Nucleus accumbens (tissue), 56 donors: Measurements from ENCODE around the gene RABGAP1.

Source experiments
- DNase-seq, 56 donors: peaks; one replicate each; lab custom pipeline; 2025; lab: John Stamatoyannopoulos, UW

The RABGAP1 gene

GRCh38 chr9:123104807-123105206, 164.0 kb downstream of the RABGAP1 start:
- DNase-seq = no peak

- DNase-seq = no peak
Measured at GRCh38 chr9:123105490-123105889, 164.7 kb downstream of the RABGAP1 start.

DNA sequence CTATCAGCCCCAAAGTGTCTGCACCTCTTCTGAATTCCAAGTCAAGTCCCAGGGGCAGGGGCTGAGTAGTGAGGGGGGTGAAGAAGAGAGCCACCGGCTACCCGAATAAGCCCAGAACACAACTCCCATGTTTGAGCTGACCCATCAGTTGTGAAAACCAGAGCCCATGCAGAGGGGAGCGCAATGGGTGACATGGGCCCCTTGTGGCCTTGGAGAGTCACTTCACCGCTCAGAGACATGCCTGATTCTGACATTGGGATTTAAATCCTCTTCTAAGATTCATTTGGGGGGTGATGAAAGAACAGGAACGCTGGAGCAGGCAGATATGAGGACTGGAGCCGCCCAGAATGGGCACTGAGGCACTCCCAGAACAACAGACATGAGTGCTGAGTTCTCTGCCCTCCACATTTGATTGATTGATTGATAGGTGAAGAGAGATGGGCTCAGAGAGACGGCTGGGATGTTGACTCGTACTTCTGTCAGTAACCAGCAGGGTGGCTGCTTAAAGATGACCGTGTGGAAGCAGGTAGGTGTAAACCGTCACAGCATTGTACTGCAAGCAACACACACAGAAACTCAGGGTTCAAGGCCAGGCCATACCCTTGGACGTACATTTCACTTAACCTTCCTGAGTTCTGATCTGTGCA, 166.9 kb downstream of the RABGAP1 start:
- no peak for DNase-seq

DNA sequence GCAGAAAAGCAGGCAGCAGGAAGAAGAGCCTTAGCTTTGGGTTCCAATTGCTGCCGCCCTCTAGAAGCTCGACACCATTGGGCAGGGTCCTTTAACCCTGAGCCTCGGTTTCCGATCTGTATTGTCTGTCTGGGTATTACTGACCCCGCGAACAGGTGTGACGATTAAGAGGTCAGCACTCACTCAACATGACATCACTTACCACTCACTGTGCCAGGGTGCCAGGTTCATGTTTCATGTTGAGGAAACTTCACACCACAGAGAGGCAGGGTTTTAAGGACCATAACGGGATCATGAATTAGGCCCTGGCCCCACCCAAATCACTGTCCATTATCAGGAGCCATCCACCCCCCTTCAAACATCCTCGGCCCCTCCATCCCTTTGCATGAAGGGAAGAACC, 168.2 kb downstream of the RABGAP1 start:
- DNase-seq = no peak

- DNase-seq = no peak
Measured at GRCh38 chr9:123109540-123110279, 168.9 kb downstream of the RABGAP1 start.

GRCh38 chr9:123111427-123112014, 170.7 kb downstream of the RABGAP1 start:
- DNase-seq = peak in 1 of 56 donors; percentile 14

GRCh38 chr9:123112015-123112975, 171.5 kb downstream of the RABGAP1 start:
- DNase-seq = peak in 6 of 56 donors; percentile 15 to 53 (median 25)

DNA sequence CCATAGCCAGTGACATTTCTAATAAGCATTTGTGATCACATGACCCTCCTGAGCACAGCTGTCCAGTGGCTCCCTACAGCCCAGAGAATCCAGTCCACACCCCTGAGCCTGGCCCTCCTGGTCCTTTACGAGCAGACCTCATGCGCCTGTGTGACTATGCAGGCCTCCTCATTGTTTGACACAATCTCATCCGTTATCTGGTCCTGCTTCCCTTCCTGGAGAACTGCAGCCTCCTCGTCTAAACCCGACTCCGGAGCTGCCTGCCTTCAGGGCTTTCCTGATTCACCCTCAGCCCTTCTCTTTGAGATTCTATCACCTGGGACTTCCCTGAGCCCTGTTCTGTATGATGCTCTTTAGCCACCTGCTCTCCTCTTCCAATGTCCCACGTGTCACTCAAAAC, 172.4 kb downstream of the RABGAP1 start:
- DNase-seq = no peak

GRCh38 chr9:123115146-123115913, 174.5 kb downstream of the RABGAP1 start:
- peak in 1 of 56 donors; percentile 43 for DNase-seq

- DNase-seq = no peak
Measured at GRCh38 chr9:123116036-123116435, 175.2 kb downstream of the RABGAP1 start.

DNA sequence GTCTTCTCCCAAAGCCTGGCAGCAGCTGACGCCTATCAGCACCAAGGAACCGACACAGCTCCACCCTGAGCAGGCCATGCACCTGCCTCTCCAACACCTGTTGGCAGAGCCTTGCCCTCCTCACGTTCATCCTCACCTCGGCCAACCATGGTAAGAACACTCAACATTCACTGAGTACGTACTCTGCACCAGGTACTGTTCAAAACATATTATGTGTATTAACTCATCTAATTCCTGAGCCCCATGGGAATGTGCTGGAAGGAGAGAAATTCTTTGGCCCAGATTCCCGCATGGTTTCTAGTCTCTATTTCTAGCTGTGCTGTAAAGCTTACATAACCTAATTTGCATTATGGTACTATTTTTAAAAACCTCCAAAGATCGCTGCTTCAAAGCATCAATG, 178.7 kb downstream of the RABGAP1 start:
- peak in 4 of 56 donors; percentile 20 to 35 (median 21) for DNase-seq

DNA sequence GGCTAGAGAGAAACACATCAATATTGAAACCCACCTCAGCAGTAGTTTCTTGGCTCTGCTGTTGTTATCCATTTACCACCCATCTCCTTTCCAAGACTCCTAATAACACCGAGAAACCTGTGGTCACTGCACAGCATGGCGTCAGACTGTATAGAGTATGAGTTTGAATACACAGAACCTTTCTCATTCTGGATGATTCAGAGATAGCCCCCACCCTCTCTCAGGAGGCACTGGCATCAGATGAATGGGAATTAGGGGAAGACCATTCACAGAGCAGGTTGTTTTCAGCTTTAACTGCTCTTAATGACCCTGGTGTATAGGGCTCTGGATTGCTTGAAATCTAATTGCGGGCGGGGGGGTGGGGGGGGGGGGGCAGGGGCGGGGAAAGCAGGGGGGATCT, 179.3 kb downstream of the RABGAP1 start:
- no peak for DNase-seq

GRCh38 chr9:123120953-123121352, 180.1 kb downstream of the RABGAP1 start:
- no peak for DNase-seq

GRCh38 chr9:123121457-123121856, 180.6 kb downstream of the RABGAP1 start:
- no peak for DNase-seq

DNA sequence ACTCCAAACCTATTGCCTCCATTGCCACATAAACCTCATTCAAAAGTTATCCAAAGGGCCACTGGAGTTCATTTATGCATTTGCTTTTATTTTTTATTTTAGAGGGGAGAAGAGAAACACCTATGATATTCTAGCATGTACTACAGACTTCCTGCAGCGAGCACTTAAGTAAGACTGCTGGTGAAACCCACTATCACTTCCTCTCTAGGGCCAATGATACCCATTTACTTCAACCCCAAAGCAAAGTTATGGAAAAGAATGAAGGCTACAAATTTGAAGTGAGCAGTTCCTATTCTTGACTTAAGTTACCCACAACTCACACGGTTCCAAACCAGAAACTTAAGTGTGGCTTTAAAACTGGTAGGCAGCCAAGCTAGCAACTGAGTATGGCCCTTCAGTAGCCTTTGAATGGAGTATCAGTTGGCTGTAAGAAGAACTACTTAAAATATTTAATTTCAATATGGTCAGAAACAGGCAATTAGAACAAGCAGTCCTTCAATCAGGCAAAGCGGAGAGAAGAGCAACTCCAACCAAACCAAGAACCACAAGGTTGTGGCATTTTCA, 186.8 kb downstream of the RABGAP1 start:
- DNase-seq = no peak

DNA sequence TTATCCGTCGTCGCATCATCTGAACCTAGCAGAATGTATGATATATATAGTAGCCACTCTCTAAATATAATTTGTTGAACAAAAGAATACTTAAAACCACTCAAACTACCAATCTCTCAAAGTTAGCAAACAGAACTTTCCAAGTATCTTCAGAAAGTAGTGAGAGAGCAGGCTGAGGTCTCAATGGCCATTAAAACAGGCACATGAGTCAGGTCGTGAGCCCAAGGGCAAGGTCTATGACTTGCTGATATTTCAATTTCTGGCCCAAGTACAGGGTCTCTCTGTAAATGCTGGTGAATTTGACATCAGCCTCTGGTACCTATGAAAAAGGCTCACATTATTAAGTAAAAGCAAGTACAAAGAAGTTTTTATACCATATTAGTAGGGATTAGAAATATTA, 187.8 kb downstream of the RABGAP1 start:
- DNase-seq = no peak

- DNase-seq = no peak
Measured at GRCh38 chr9:123129423-123129822, 188.6 kb downstream of the RABGAP1 start.

DNA sequence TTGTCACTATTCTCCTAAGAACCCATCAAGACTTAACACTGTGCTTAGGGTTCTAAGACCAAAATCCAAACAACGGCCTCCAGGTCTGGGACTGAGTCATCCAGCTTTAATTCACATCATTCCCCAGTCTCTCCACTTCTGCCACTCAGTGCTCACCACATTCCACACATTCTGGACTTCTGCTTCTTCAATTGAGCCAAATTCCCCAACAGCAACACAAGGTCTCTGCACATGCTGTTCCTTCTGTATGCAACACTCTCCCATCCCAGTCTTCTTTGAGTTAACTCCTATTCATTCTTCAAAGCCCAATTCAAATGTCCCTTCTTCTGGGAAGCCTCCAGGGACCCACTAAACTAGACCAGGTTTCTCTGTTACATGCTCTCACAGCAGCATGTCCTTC, 190.4 kb downstream of the RABGAP1 start:
- DNase-seq = no peak

- DNase-seq = no peak
Measured at GRCh38 chr9:123131993-123132392, 191.2 kb downstream of the RABGAP1 start.

DNA sequence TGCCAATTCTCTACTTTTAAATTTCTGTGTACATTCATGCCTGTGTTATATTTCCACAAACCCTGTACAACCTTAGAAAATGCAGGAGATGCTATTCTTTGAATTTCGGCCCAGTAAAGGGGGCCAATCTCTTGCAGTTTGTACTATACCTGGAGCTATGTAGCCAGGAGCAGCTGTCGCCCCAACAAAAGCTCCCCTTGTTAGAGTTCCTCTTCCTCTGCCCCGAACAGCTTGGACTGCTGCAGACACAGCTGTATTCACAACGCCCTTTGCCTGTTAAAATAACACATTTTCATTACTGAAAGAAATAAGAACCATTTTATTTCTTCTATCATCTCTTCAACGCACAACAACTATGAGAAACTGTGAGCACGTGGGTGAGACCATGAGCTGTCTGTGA, 191.9 kb downstream of the RABGAP1 start:
- no peak for DNase-seq
